GM12878 (cell line): ENCODE results near the gene THSD4. TPM values are rescaled to one million over a fixed set of nuclear protein-coding genes. Genes with fewer than 3 reads are reported as not detected.

Experiments used
- ATAC-seq: fragments of 200-7000 bp; cut with Tn5 transposase; 3 replicates; pipeline ENCODE4 v1.9.1; 2020; ENCODE audit warnings: mild to moderate bottlenecking, moderate library complexity
- BruUV-seq: library from RNA; stranded (reverse); fragments of 400-500 nt; replicated peaks from 2 replicates; lab custom pipeline; 2021; lab: Mats Ljungman, UMichigan
- CTCF ChIA-PET: fragments of 300-600 bp; sonication (Branson Sonifier 250); formaldehyde crosslinking; extraction: SDS; loops from one replicate; lab custom pipeline; 2021; ENCODE audit warnings: inconsistent platforms; lab: Yijun Ruan, JAX
- POLR2A ChIA-PET: fragments of 350-600 bp; formaldehyde crosslinking; extraction: SDS; loops from one replicate; lab custom pipeline; 2021; ENCODE audit warnings: inconsistent platforms; lab: Charles Lee
- RAD21 ChIA-PET: fragments of 300-600 bp; sonication (Branson Sonifier 250); formaldehyde crosslinking; loops from one replicate; lab custom pipeline; 2023; ENCODE audit warnings: antibody characterized with exemption; ENCODE audit not compliant: unreplicated experiment; lab: Charles Lee
- SMC1A ChIA-PET: fragments of 300-600 bp; sonication (Branson Sonifier 250); formaldehyde crosslinking; loops from one replicate; lab custom pipeline; 2023; ENCODE audit not compliant: unreplicated experiment, uncharacterized antibody; lab: Charles Lee
- DNase-seq: peaks from one replicate; pipeline ENCODE4 v3.0.0-alpha.2; 2011; ENCODE audit warnings: low read depth, low spot score
- FAIRE-seq: peaks from 3 replicates; lab custom pipeline; 2011; peaks lifted over from hg19 to GRCh38; lab: Jason Lieb, UNC
- H2AFZ ChIP-seq: 2 replicates; pipeline ENCODE4 v1.6.0; 2011; ENCODE audit warnings: low read depth, low read length, control low read depth; ENCODE audit not compliant: control insufficient read depth
- H3K27ac ChIP-seq: 2 replicates; pipeline ENCODE4 v1.5.1; 2011; ENCODE audit warnings: control low read depth; ENCODE audit not compliant: control insufficient read depth, insufficient read depth
- H3K27me3 ChIP-seq, 2 experiments: replicated peaks in 1 of 2; 2 replicates each; pipeline versions ENCODE4 v1.6.0 to v1.6.1; 2011; ENCODE audit warnings: low read length in 1 of 2; ENCODE audit not compliant: control insufficient read depth in 2 of 2, insufficient read depth in 2 of 2
- H3K36me3 ChIP-seq, 2 experiments: 2 replicates each; pipeline ENCODE4 v1.5.1; 2011; ENCODE audit warnings: low read length in 1 of 2; ENCODE audit not compliant: control insufficient read depth in 2 of 2, insufficient read depth in 2 of 2
- H3K4me1 ChIP-seq: 2 replicates; pipeline ENCODE4 v1.6.1; 2011; ENCODE audit warnings: mild to moderate bottlenecking, low read length, moderate library complexity, mixed read lengths; ENCODE audit not compliant: control insufficient read depth, insufficient read depth
- H3K4me2 ChIP-seq: 2 replicates; pipeline ENCODE4 v1.6.0; 2011; ENCODE audit warnings: control low read depth; ENCODE audit not compliant: control insufficient read depth, insufficient read depth
- H3K4me3 ChIP-seq: fragments of 200-600 bp; sonication (generic); 2 replicates; pipeline ENCODE4 v1.5.1; 2016
- H3K79me2 ChIP-seq: 2 replicates; pipeline ENCODE4 v1.6.0; 2011; ENCODE audit warnings: low read length; ENCODE audit not compliant: control insufficient read depth, insufficient read depth
- H3K9ac ChIP-seq: 2 replicates; pipeline ENCODE4 v1.8.0; 2011; ENCODE audit warnings: low read length, control low read depth, mixed read lengths; ENCODE audit not compliant: control insufficient read depth, insufficient read depth
- H3K9me3 ChIP-seq: replicated peaks from 3 replicates; pipeline ENCODE4 v1.5.1; 2011; ENCODE audit warnings: mild to moderate bottlenecking, low read length; ENCODE audit not compliant: control insufficient read depth, insufficient read depth
- H4K20me1 ChIP-seq: 2 replicates; pipeline ENCODE4 v1.6.0; 2011; ENCODE audit not compliant: control insufficient read depth, insufficient read depth
- CREB1 ChIP-seq: IDR thresholded peaks from 2 replicates; pipeline ENCODE4 v1.6.1; 2012; ENCODE audit warnings: low read depth, mild to moderate bottlenecking, inconsistent platforms
- ETV6 ChIP-seq, 2 experiments: fragments of 450-650 bp in 1 of 2; IDR thresholded peaks in 1 of 2; conservative IDR thresholded peaks in 1 of 2; 2 replicates each; pipeline ENCODE4 v1.6.1; 2014; ENCODE audit warnings: antibody characterized with exemption in 1 of 2, borderline replicate concordance in 1 of 2, low read depth in 1 of 2, mild to moderate bottlenecking in 1 of 2, moderate library complexity in 1 of 2
- GABPA ChIP-seq: IDR thresholded peaks from 2 replicates; pipeline ENCODE4 v1.6.1; 2014; ENCODE audit warnings: antibody characterized with exemption, low read depth, mild to moderate bottlenecking, inconsistent platforms
- JUNB ChIP-seq: IDR thresholded peaks from 2 replicates; pipeline ENCODE4 v1.6.1; 2016; ENCODE audit warnings: antibody characterized with exemption, mild to moderate bottlenecking
- NFIC ChIP-seq: IDR thresholded peaks from 2 replicates; pipeline ENCODE4 v1.6.1; 2012; ENCODE audit warnings: low read depth, mild to moderate bottlenecking, inconsistent platforms, low read length, moderate library complexity
- PML ChIP-seq: IDR thresholded peaks from 2 replicates; pipeline ENCODE4 v1.6.1; 2012; ENCODE audit warnings: low read length, inconsistent platforms
- SMC3 ChIP-seq: IDR thresholded peaks from 2 replicates; pipeline ENCODE4 v1.6.1; 2011; ENCODE audit warnings: low read length, improper control_type of control experiment, borderline replicate concordance
- TAF1 ChIP-seq: IDR thresholded peaks from 2 replicates; pipeline ENCODE4 v1.6.1; 2011; ENCODE audit warnings: mild to moderate bottlenecking, low read depth, low read length, borderline replicate concordance
- TBL1XR1 ChIP-seq: IDR thresholded peaks from 2 replicates; pipeline ENCODE4 v1.6.1; 2012; ENCODE audit warnings: low read depth, low read length, improper control_type of control experiment
- ZNF24 ChIP-seq: fragments of 450-650 bp; IDR thresholded peaks from 2 replicates; pipeline ENCODE4 v1.6.1; 2017; ENCODE audit warnings: antibody characterized with exemption, mild to moderate bottlenecking
- ZNF622 ChIP-seq: fragments of 450-650 bp; IDR thresholded peaks from 2 replicates; pipeline ENCODE4 v1.6.1; 2017; ENCODE audit warnings: mild to moderate bottlenecking, inconsistent platforms
- WGBS: methylation state at CpG from one replicate; pipeline ENCODE4 v1.1.6; 2016; ENCODE audit warnings: low lambda C conversion rate; ENCODE audit not compliant: insufficient replicate concordance, insufficient coverage; ENCODE audit errors: missing lambda C conversion rate; 5-methylcytosine and 5-hydroxymethylcytosine counted together
- in situ Hi-C: fragments of 300-500 bp; cut with MboI; formaldehyde crosslinking; loops from 9 replicates; pipeline ENCODE4 v1.14.3; 2018; ENCODE audit warnings: mixed read lengths
- intact Hi-C: fragments of 100-400 bp; cut with micrococcal nuclease; formaldehyde crosslinking; loops from one replicate; pipeline ENCODE4 v1.14.2; 2022; ENCODE audit not compliant: unreplicated experiment
- polyA plus RNA-seq, 11 experiments: library from polyadenylated mRNA; depleted of rRNA in 4 of 11; unstranded in 6 of 11; stranded (reverse) in 5 of 11; fragments of >200 nt; fragmentation: Nextera tagmentation in 4 of 11; fragmentation: Illumina TruSeq in 1 of 11; extraction: Ambion mirVana in 4 of 11; extraction: Trizol in 1 of 11; gene quantifications; 1 replicate in 1 of 11; 2 replicates in 10 of 11; pipeline versions ENCODE4 v1.2.1 to v1.2.3, GENCODE V29; 2011 to 2016; ENCODE audit warnings: inconsistent platforms in 2 of 11, missing spikeins in 2 of 11, low read depth in 1 of 11
- total RNA-seq, 4 experiments: library from RNA; depleted of rRNA in 3 of 4; stranded (reverse); fragments of >200 nt in 3 of 4; fragmentation: Illumina TruSeq in 1 of 4; extraction: Trizol in 1 of 4; gene quantifications; 2 replicates each; pipeline versions ENCODE4 v1.2.1 to v1.2.3, GENCODE V29; 2013 to 2021
- TF ChIP-seq, protein P1 (sequence below): fragments of 450-650 bp; IDR thresholded peaks from 2 replicates; pipeline ENCODE4 v1.6.1; 2018; ENCODE audit warnings: borderline replicate concordance, mild to moderate bottlenecking; ENCODE audit not compliant: partially characterized antibody
- TF ChIP-seq, protein P2 (sequence below): fragments of 450-650 bp; IDR thresholded peaks from 2 replicates; pipeline ENCODE4 v1.6.1; 2016; ENCODE audit warnings: mild to moderate bottlenecking

THSD4 gene
- total and polyA plus RNA-seq, 10 of the 15 experiments (the other 5 are each of a cell fraction or from before 2014, with no cell fraction given): 0.04 to 0.13 (median 0.05) TPM; not detected in 7

GRCh38 chr15:71272932-71273331 lies 157.7 kb downstream of the THSD4 start:
- CTCF ChIA-PET: no interaction called here
- no peaks in the 10 kb centered on the region; a peak in 1 of 4 replicates for H3K27me3 ChIP-seq
- H3K4me3 ChIP-seq: no peak overlapping the region
- H4K20me1 ChIP-seq: no peaks in the 10 kb centered on the region
- WGBS: 34% methylated on average over 6 of the region's 6 CpGs
- H3K4me2 ChIP-seq: no peak overlapping the region
- H3K79me2 ChIP-seq: no peaks in the 10 kb centered on the region
- H3K4me1 ChIP-seq: no peaks in the 10 kb centered on the region
- H2AFZ ChIP-seq: no peak overlapping the region
- RAD21 ChIA-PET: no interaction called here
- in situ Hi-C loops (no loop called here), intact Hi-C loops (no loop called here)
- BruUV-seq: no TSS peak
- DNase-seq (no peak), FAIRE-seq (no peak), ATAC-seq (no peak)
- H3K9me3 ChIP-seq: no peaks in the 10 kb centered on the region
- no peaks in the 10 kb centered on the region for H3K36me3 ChIP-seq
- SMC1A ChIA-PET: no interaction called here
- TF ChIP-seq TAF1: no peak
- no peak for TF ChIP-seq ZNF24
- TF ChIP-seq, protein P1, sequence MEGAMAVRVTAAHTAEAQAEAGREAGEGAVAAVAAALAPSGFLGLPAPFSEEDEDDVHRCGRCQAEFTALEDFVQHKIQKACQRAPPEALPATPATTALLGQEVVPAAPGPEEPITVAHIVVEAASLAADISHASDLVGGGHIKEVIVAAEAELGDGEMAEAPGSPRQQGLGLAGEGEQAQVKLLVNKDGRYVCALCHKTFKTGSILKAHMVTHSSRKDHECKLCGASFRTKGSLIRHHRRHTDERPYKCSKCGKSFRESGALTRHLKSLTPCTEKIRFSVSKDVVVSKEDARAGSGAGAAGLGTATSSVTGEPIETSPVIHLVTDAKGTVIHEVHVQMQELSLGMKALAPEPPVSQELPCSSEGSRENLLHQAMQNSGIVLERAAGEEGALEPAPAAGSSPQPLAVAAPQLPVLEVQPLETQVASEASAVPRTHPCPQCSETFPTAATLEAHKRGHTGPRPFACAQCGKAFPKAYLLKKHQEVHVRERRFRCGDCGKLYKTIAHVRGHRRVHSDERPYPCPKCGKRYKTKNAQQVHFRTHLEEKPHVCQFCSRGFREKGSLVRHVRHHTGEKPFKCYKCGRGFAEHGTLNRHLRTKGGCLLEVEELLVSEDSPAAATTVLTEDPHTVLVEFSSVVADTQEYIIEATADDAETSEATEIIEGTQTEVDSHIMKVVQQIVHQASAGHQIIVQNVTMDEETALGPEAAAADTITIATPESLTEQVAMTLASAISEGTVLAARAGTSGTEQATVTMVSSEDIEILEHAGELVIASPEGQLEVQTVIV: no peak
- no peak for TF ChIP-seq SMC3
- TF ChIP-seq ETV6 (conservative IDR thresholded peaks at IDR 0.05 in 1 of 2, IDR thresholded peaks at IDR 0.05 in 1 of 2; ENCODE audit: borderline replicate concordance in 1 of 2, low read depth in 1 of 2): no peak
- TF ChIP-seq PML: no peak
- no peak for TF ChIP-seq CREB1
- TF ChIP-seq ZNF622: no peak
- no peak for TF ChIP-seq GABPA
- TF ChIP-seq, protein P2, sequence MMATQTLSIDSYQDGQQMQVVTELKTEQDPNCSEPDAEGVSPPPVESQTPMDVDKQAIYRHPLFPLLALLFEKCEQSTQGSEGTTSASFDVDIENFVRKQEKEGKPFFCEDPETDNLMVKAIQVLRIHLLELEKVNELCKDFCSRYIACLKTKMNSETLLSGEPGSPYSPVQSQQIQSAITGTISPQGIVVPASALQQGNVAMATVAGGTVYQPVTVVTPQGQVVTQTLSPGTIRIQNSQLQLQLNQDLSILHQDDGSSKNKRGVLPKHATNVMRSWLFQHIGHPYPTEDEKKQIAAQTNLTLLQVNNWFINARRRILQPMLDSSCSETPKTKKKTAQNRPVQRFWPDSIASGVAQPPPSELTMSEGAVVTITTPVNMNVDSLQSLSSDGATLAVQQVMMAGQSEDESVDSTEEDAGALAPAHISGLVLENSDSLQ: no peak
- TF ChIP-seq JUNB: no peak
- TF ChIP-seq NFIC: no peak
- no peak for TF ChIP-seq TBL1XR1
- TF ChIP-seq, all 136 proteins: peak for 0
- POLR2A ChIA-PET: no interaction called here
- H3K27ac ChIP-seq: no peak overlapping the region
- H3K9ac ChIP-seq: no peak overlapping the region
